GOT3 (cell line): ENCODE data around the gene PRAMEF27.
"Not testable (repeated sequence)": the region's sequence is repeated elsewhere in the genome, so short reads cannot be mapped to it uniquely, and the experiment has no call there.

Experiments
- DNase-seq: peaks from one replicate; lab custom pipeline; 2025; ENCODE audit warnings: mixed read lengths; lab: John Stamatoyannopoulos, UW

PRAMEF27 gene

GRCh38 chr1:13056475-13056874, at the start of gene PRAMEF27:
TSS of gene PRAMEF27 (minus strand) at chr1:13056575. CDS start at chr1:13053659, 2,916 bp downstream.
- DNase-seq: not testable (repeated sequence)

DNA sequence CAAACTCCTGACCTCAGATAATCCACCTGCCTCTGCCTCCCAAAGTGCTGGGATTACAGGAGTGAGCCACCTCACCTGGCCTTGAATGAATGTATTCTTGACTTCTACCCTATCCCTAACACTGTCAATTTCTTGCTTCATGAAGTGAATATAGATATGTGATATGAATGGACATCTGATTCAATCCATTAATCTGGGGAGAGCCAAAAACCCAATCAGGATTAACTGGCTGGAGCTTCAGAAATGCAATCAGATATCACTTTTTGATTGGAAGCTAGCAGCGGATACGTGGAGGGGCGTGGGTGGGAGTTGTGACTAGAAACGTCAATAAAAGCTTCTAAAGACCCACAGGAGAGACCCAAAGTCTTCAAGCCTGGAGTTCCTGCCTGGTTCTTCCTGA, 14.1 kb upstream of the PRAMEF27 start, which contains the start of gene PRAMEF25:
Gene PRAMEF25, plus strand, starts transcription at position 301 of the 400 bp plus-strand sequence. CDS start 2,920 bp downstream, outside the sequence.
- DNase-seq: not testable (repeated sequence)

DNA sequence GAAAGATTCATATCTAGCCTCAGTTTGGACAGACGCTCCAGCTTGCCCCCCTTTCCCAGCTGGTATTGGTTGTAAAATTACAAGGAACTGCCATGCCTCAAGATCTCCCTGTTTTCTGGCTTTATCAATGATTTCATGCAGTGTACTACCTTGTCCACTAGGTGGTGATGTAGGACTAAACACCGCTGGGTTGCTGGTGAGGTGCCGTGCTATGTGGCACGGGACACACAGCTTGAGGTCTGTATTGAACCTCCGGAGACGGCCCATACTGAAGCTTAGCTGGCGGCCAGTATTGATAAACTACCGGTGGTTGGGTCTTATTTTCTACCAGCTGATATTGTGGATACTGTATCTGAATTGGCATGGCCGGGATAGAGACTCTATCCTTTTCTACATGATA, 36.5 kb downstream of the PRAMEF27 start:
- DNase-seq: not testable (repeated sequence)

GRCh38 chr1:13011932-13012331, 44.4 kb downstream of the PRAMEF27 start:
- DNase-seq: not testable (repeated sequence)

GRCh38 chr1:13009348-13009747, 47.0 kb downstream of the PRAMEF27 start:
- DNase-seq: not testable (repeated sequence)

- DNase-seq: not testable (repeated sequence)
These were observed 50.6 kb downstream of the PRAMEF27 start for GRCh38 chr1:13005732-13006131.
